Measurements from ENCODE around the gene ARMCX6.
"Not testable (repeated sequence)": the region's sequence is repeated elsewhere in the genome, so short reads cannot be mapped to it uniquely, and the experiment has no call there.

ARMCX6 gene

GRCh38 chrX:101617211-101618191, at the start of gene ARMCX6:
TSS of gene ARMCX6 (minus strand) at chrX:101618000. CDS start at chrX:101616620, 1,380 bp downstream.
- DNase-seq (ENCODE audit: low read depth in 2 of 2, low spot score in 1 of 2), result peak; percentile 27 to 51

GRCh38 chrX:101659601-101660063, 41.8 kb upstream of the ARMCX6 start, which contains the start of gene ARMCX2:
TSS of gene ARMCX2 (minus strand) at chrX:101659850. CDS start at chrX:101657588, 2,262 bp downstream.
- no peak for DNase-seq (ENCODE audit: low read depth in 2 of 2, low spot score in 1 of 2)

GRCh38 chrX:101658661-101659491, 41.1 kb upstream of the ARMCX6 start:
- peak in 1 of 2 donors; percentile 9 for DNase-seq (ENCODE audit: low read depth in 2 of 2, low spot score in 1 of 2)

GRCh38 chrX:101657495-101657894, 39.7 kb upstream of the ARMCX6 start:
- no peak for DNase-seq (ENCODE audit: low read depth in 2 of 2, low spot score in 1 of 2)

- DNase-seq (ENCODE audit: low read depth in 2 of 2, low spot score in 1 of 2), result no peak
Observed at GRCh38 chrX:101656817-101657216, 39.0 kb upstream of the ARMCX6 start.

- no peak for DNase-seq (ENCODE audit: low read depth in 2 of 2, low spot score in 1 of 2)
Observed at GRCh38 chrX:101655534-101655933, 37.7 kb upstream of the ARMCX6 start.

- not testable (repeated sequence) for DNase-seq (ENCODE audit: low read depth in 2 of 2, low spot score in 1 of 2)
Observed at GRCh38 chrX:101647716-101648115, 29.9 kb upstream of the ARMCX6 start.

GRCh38 chrX:101642093-101642492, 24.3 kb upstream of the ARMCX6 start:
- DNase-seq (ENCODE audit: low read depth in 2 of 2, low spot score in 1 of 2), result no peak

GRCh38 chrX:101639583-101639982, 21.8 kb upstream of the ARMCX6 start:
- no peak for DNase-seq (ENCODE audit: low read depth in 2 of 2, low spot score in 1 of 2)

GRCh38 chrX:101619364-101619763, 1.6 kb upstream of the ARMCX6 start:
- no peak for DNase-seq (ENCODE audit: low read depth in 2 of 2, low spot score in 1 of 2)

- DNase-seq (ENCODE audit: low read depth in 2 of 2, low spot score in 1 of 2), result no peak
Observed at GRCh38 chrX:101605728-101606127, 12.1 kb downstream of the ARMCX6 start.

- no peak for DNase-seq (ENCODE audit: low read depth in 2 of 2, low spot score in 1 of 2)
Observed at GRCh38 chrX:101605146-101605545, 12.7 kb downstream of the ARMCX6 start.

- no peak for DNase-seq (ENCODE audit: low read depth in 2 of 2, low spot score in 1 of 2)
Observed at GRCh38 chrX:101602077-101602476, 15.7 kb downstream of the ARMCX6 start.

- DNase-seq (ENCODE audit: low read depth in 2 of 2, low spot score in 1 of 2), result not testable (repeated sequence)
Observed at GRCh38 chrX:101599592-101599991, 18.2 kb downstream of the ARMCX6 start.

GRCh38 chrX:101595739-101596419, 21.9 kb downstream of the ARMCX6 start:
- no peak for DNase-seq (ENCODE audit: low read depth in 2 of 2, low spot score in 1 of 2)

Data from stimulated activated CD8-positive, alpha-beta memory T cell treated with anti-CD3 and anti-CD28 coated beads, Interleukin-4, amount 100 ng/mL, for 1 hour (primary cell).